Measurements from ENCODE around the gene JPT1. TPM values are rescaled to one million over a fixed set of nuclear protein-coding genes. Genes with fewer than 3 reads are reported as not detected.
"Not testable (repeated sequence)": the region's sequence is repeated elsewhere in the genome, so short reads cannot be mapped to it uniquely, and the experiment has no call there.

The JPT1 gene
- total RNA-seq, 1 donor from 2014 or later = 20.3 TPM

DNA sequence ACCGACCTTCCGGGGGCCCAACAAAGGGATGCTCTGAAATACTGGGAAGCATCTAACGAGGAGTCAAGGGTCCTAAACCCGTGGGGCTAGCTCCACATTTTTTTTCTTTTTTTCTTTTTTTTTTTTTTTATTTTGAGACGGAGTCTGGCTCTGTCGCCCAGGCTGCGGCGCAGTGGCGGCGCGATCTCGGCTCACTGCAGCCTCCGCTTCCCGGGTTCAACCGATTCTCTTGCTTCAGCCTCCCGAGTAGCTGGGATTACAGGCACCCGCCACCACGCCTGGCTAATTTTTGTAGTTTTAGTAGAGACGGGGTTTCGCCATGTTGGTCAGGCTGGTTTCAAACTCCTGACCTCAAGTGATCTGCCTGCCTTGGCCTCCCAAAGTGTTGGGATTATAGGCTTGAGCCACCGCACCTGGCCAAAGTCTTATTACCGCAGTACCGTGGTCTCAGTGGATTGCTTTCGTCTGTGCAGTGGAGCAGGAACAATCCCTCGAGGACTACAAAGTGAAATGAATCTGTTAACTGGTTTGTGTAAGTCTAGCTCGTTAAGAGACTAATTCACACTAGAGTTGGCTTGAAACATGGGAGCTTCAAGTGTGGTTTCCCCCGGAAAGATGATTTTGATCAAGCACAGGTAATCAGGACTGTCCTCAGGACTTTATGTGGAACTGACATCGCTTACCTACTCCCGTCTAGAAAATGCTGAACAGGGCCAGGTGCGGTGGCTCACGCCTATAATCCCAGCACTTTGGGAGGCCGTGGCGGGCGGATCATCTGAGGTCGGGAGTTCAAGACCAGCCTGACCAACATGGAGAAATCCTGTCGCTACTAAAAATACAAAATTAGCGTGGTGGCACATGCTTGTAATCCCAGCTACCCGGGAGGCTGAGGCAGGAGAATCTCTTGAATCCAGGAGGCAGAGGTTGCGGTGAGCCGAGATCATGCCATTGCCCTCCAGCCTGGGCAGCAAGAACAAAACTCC lies 22.0 kb downstream of the JPT1 start:
- intact Hi-C loops (cut with DNase I) = not testable (repeated sequence)

DNA sequence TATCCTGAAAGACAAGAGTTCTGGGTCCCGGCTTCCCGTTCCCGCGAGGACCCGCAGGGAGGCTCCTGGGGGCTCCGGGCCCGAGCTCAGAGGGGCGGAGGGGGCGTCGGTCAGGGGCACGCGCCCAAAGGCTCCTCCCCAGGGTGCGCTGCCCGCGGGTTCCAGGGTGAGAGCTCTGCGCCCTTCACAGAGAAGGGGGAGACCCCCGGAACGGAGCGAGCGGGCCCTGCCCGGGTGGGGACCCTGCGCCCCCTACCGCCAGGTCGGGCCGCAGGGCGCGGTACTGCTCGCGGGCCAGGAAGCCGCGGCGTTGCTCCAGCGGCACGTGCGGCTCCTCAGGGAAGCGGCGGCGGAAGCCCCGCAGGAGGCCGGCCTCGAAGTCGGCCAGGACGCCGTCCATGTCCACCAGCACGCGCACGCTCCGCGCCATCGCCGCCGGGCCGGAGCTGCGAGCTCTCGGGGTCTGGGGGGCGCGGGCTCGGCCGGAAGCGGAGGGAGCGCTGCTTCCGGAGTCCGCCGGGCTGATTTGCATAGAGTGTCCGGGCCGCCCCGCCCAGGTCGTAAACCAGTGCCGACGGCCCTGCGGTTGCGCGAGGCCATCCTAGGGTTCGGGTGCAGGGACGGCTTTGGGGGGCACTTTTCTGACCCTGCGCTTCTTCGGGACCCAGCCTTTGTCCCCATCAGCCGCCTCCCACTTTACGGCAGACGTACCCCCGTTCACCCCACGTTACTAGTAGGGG lies 22.9 kb downstream of the JPT1 start, which contains the start of gene NT5C:
TSS of gene NT5C (minus strand) at position 465 of the 740 bp plus-strand sequence. CDS start at position 430, 35 bp downstream.
- ATAC-seq (peak; percentile 93), DNase-seq (ENCODE audit: low spot score) (peak; percentile 87)
- intact Hi-C loops (cut with DNase I) = no loop called here

More for the DNA sequence above, 22.0 kb downstream of the JPT1 start:
- not testable (repeated sequence) for ATAC-seq; DNase-seq (ENCODE audit: low spot score)

DNA sequence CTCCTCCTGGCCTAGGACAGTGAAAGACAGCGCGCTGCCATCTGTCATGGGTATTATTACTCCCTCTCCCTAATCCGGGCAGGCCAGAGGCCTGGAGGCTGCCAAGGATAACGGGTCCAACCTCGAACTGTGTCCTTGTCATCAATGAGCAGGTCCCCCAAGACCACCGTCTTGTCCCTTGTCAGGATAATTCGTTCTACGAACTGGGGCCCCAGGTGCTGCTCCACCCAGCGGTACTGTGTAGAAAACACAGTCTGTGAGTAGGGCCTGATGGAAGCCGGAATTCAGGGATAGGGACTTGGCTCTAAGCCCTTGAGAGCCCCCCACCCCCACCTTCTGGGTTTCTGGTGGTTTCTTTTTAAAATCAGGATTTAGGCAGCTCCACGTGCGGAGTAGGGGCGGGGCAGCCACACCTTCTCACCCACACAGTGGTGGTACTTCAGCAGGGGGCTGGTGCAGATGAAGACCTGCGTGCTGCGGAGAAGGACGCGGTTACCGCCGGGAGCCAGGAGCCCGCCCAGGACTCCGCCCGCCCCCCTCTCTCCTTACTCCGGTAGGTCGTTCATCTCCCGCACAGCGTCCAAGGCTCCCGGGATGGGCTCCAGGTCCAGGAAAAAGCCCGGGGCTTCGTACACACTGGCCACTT lies 23.6 kb downstream of the JPT1 start:
- ATAC-seq = peak; percentile 63
- no peak for DNase-seq (ENCODE audit: low spot score)
- intact Hi-C loops (cut with DNase I) = no loop called here

DNA sequence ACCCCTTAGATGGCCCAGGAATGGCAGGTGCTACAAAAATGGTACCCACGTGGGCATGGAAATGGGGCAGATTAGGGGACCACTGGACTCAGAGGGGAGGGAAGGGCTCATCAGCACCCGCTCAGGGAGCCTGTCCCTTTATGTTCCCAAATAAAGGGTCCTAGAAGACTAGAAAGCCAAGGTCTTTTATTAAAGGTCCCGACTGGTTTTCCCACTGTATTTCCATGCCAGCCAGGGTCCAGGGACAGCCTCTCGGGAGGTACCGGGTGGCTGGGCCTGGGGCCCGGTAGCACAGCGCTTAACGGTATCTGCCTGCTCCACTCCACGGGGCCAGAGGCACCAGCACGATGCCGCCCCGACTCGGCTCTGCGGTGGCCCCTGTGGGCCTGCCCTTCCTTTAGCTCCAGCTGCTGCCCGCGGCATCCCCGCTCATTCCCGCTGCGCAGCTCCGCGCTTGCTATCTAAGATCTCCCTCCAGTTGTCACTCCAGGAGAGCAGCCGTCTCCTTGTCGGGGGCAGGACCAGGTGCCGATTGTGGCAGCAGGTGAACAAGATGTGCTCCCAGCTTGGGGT lies 24.2 kb downstream of the JPT1 start:
- intact Hi-C loops (cut with DNase I) = no loop called here
- no peak for DNase-seq (ENCODE audit: low spot score)
- ATAC-seq = peak; percentile 27

DNA sequence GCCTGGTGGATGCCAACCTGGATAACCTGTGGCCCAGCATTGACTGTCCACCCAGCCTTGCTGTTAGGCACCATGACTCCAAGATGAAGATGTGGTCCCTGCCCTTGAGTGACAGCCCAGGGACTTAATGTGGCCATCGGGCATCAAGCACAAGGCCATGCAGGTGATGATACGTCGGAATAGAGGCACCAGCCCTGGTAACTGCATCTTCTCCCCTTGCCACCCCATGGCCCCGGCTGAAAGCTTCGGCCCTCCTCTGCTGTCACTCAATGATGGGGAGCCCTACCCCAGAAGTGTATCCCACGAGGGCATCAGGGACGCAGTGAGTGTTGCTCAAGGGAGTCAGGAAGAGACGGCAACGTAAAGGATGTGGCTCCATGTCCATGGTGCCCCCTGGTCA lies 24.7 kb downstream of the JPT1 start:
- intact Hi-C loops (cut with DNase I) = no loop called here
- ATAC-seq = no peak
- no peak for DNase-seq (ENCODE audit: low spot score)

DNA sequence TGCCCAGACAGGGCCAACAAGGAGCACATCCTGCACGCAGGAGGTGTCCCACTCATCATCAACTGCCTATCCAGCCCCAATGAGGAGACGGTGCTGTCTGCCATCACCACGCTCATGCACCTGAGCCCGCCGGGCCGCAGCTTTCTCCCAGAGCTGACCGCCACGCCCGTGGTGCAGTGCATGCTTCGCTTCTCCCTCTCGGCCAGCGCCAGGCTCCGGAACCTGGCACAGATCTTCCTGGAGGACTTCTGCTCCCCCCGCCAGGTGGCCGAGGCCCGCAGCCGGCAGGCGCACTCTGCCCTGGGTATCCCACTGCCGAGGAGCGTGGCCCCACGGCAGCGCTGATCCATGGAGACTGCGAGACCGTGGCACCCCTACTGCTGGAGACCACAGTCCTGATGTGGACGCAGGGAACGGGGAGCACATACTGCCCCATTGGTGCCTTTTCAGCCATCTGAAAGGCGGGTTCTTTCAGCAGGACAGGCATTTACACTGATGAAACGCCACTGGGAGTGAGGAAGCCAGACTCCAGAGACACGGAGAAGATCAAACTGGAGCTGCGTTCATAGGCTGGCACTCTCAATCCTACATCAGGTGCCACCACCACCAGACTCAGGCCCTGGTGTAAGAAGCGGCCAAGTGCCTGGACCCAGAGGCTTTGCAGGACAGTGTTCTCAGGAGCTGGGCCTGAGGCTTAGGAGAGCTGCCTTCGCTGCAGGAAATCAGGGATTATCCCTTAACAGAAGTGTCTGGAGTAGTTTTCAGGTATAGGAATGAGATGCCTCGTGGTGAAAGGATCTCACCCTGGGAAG lies 25.4 kb downstream of the JPT1 start:
- no peak for DNase-seq (ENCODE audit: low spot score)
- intact Hi-C loops (cut with DNase I) = no loop called here
- ATAC-seq = no peak

DNA sequence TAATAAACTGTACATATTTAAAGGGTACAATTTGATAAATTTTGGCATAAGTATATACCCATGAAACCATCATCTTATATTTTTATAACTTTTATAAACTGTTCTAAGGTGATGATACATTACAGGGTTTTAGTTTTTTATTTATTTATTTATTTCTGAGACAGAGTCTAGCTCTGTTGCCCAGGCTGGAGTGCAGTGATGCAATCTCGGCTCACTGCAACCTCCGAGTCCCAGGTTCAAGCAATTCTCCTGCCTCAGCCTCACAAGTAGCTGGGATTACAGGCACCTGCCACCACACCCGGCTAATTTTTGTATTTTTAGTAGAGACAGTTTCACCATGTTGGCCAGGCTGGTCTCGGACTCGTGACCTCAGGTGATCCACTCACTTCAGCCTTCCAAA lies 26.4 kb downstream of the JPT1 start:
- intact Hi-C loops (cut with DNase I); ATAC-seq; DNase-seq (ENCODE audit: low spot score): not testable (repeated sequence)

DNA sequence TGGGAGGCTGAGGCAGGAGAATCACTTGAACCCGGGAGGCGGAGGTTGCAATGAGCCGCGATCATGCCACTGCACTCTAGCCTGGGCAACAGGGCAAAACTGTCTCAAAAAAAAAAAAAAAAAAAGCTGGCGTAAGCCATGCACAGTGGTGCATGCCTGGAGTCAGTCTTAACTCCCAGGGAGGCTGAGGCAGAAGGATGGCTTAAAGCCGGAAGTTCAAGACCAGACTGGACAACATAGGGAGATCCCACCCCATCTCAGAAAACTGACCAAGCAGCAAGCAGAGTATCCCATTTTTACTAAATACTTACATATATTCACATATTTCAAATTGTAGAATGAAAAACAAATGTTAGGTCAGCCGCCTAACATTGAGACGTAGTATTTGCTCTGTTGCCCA lies 27.4 kb downstream of the JPT1 start:
- ATAC-seq = no peak
- intact Hi-C loops (cut with DNase I) = no loop called here

DNA sequence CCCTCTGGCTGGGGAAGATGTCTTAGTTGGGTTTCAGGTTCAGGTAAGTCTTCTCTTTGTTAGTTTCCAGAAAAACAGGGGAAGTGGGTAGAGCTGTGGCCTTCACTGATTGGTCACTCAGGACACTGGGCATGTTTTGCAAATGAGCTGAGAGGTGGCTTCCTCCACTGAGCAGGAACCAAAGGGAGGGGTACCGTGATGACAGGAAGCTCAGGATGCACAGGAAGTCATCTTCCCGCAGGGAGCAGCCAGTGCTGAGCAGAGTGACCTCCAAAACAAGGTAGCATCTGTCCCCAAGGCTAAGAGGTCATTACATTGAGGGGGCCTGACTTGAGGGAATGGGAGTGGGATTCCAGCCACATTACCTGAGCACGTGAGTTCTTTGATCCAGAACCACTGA lies 28.3 kb downstream of the JPT1 start:
- intact Hi-C loops (cut with DNase I) = no loop called here
- no peak for DNase-seq (ENCODE audit: low spot score)

More for the DNA sequence above, 27.4 kb downstream of the JPT1 start:
- DNase-seq (ENCODE audit: low spot score) = no peak

DNA sequence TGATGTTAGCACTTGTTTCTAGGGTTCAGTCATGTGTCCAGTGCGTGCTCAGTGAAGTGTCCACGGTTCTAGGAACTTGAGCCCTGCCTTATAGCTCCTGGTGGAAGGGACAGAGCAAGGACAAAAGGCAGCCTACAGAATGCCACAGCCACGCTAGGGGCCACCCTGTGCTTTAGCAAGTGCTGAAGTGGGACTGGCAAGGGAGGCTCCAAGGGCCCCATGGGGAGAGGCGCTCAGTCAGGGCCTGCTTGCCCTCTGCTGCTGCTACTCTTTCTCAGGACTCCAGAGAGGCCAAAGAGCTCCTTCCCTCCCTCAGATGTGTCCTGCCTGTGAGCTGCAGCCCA lies 29.5 kb downstream of the JPT1 start:
- ATAC-seq = no peak
- DNase-seq (ENCODE audit: low spot score) = no peak
- intact Hi-C loops (cut with DNase I) = no loop called here

More for the DNA sequence above, 28.3 kb downstream of the JPT1 start:
- ATAC-seq = no peak

DNA sequence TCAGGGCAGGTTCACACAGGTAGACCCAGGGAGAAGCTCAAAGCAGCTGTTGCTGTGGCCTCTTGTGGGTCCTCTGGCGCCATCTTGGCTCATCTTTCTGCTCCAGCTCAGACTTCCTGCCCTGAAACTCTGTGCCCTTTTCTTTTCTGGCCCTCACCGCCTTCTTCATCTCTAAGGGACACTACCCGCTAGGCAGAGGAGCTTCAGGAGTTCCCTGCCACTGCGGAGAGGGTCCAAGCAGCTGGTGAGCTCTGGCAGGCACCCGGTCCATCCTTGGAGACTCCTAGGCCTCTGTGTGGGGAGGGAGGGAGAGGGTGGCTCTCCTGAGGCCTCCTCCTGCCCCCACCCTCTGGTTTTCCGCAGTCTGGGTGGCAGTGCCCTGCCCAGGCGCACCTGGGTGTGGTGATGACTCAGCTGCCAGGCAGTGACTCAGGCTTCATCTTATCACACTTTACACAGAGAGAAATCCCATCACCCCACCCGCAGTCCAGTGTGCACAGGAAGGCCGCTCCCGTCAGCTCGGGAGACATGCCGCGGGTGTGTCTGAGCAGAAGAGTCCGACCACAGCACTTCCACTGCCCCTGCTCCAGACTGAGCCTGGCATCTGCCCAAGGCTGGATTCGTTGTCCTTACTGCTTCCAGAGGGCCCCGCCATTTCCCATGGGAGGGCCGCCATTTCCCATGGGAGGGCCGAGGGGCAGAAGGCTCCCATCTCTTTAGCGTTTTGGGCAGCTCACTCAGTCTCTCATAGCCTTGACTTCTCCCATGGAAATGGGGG lies 30.1 kb downstream of the JPT1 start:
- DNase-seq (ENCODE audit: low spot score) (no peak), ATAC-seq (peak; percentile 57)
- intact Hi-C loops (cut with DNase I) = no loop called here

DNA sequence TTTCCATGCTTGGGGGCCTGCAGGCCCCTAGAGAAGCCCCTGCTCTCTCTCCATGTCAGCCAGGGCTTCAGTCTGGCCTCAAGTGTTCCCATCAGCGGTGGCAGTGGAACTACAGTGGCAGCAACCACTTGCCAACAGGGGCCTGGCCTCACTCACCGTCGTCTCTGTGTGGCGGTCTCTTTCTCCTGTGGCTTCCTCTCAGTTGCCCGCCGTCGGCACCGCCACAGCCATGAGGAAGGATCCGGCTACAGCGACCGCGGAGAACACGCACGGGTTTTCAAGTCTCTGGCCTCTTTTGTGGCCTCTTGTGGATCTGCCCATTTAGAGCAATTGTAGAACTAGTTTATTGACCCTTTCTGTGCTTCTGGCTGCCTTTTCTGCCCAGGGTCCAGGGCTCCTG lies 36.0 kb downstream of the JPT1 start:
- intact Hi-C loops (cut with DNase I) = no loop called here
- DNase-seq (ENCODE audit: low spot score) (no peak), ATAC-seq (no peak)

DNA sequence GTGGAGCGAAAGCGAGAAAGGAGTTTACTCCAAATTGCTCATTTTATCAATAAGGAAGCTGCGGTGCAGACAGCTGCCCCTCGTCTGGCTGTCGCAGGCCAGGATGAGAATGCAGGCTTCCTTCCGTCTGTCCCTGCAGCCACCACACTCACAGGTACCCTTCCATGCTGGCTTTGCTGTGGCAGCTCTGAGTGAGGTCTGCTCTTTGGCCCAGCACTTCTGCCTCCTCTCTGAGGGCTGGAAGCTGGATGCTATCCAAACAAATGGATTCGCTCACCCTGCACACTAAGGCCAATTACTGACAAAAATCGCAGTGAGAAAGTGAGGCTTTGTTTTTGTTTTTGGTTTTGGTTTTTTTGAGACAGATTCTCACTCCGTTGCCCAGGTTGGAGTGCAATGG lies 37.6 kb downstream of the JPT1 start:
- peak; percentile 43 for ATAC-seq
- DNase-seq (ENCODE audit: low spot score) = no peak
- intact Hi-C loops (cut with DNase I) = no loop called here

DNA sequence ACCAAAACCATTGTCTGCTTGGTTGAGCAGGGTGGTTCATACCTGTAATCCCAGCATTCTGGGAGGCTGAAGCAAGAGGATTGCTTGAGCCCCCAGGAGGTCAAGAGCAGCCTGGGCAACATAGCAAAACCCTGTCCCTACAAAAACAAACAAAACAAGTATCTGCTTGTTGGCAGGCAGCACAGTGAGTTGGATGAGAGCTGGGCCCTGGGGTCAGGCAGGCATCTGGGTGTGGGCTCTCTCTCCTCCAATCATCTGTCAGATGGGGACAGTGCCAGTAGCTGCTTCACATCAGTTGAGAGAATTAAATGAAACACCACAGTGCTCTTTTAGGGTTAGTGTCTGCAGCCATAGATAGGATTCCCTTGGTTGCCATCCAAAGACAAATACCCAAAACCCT lies 38.8 kb downstream of the JPT1 start:
- no peak for ATAC-seq
- intact Hi-C loops (cut with DNase I) = no loop called here
- no peak for DNase-seq (ENCODE audit: low spot score)

DNA sequence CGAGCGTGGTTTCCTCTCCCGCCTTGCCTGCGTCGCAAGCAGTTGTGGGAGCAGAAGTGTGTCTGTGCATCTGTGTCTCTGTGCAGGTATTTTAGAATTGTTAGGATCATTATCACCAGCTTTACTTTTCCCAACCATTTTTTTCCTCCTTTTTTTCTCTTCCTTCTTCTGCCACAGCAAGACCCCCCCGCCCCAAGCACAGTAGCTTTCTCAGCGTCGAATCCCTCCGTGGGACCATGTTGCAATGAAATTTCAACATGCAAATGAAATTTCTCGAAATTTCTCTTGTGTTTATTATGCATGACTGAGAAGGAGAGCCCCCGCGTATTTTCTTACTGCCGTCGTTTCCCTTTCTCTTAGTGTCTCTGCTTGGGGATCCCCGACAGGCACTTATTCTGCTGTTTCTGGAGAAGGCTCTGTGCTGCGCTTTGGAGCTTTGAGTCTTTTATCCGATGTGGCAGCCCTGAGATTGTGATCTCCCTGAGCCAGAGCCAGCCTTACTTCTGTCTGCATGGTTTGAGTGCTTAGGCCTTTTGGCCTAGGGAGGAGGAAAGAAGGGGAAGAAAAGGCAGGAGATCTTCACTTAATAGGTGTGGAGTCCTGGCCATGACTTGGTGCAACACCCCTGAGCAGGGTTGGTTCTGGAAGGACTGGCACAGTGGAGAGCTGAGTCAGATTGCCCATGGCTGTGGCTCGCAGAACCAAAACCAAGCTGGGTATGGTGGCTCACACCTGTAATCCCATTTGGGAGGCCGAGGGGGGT lies 39.6 kb downstream of the JPT1 start:
- ATAC-seq (no peak), DNase-seq (ENCODE audit: low spot score) (no peak)
- intact Hi-C loops (cut with DNase I) = no loop called here

DNA sequence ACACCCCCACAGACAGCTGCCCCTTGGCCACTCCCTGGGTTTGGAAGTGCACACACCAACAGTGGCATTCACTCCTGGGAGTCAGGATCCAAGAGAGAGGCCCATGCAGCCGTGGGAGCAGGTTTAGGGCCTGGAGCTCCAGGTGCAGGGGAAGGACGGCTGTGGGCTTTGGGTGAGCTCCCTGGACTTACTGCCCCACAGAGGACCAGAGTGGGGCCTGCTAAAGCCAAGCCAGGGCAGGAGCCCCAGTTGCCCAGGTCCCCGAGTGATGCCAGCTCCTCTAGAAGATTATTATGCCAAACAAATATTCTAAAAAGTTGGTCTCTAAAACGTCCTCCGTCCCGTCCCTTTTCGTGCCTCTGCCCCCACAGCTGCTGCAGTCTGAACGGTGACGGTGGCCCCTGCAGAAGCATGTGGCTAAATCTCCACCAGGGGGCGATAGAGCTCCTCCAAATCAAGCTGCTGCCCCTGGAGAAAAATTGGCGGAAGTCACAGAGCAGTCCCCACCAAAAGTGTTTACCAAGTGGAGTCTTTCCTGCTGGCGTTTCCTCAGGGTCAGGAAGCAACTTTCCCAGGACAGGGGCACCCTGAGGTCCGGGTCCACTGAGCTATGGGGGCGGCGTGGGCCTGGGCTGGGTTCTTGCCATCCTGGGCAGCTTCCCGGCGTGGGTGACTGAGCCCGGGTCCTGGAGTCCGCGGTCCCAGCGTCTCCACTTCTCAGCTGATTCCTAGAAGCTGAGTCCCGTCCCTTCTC lies 40.3 kb downstream of the JPT1 start:
- intact Hi-C loops (cut with DNase I) = no loop called here
- DNase-seq (ENCODE audit: low spot score) (peak; percentile 94), ATAC-seq (peak; percentile 84)
